ENCODE data around the gene ABL1. TPM values are rescaled to one million over a fixed set of nuclear protein-coding genes. Genes with fewer than 3 reads are reported as not detected.

Gene ABL1
- total RNA-seq, 1 experiment from 2014 or later, result 83.6 TPM

- Histone ChIP-seq H3T11ph (ENCODE audit: low read length) (no peak overlapping the region), H2BK5ac (ENCODE audit: insufficient read length, low read length) (no peak overlapping the region), H3K4me1 (ENCODE audit: insufficient read depth, low read length) (no peaks in the 10 kb centered on the region), H3K9ac (ENCODE audit: extremely low read depth, insufficient read length, low read length) (no peak overlapping the region), H2BK15ac (ENCODE audit: low read depth, low read length) (no peak overlapping the region), H2BK20ac (ENCODE audit: low read depth, low read length, poor library complexity, severe bottlenecking) (no peak overlapping the region), H3K18ac (ENCODE audit: insufficient read length, low read depth, low read length) (no peak overlapping the region), H3K9me3 (ENCODE audit: control insufficient read depth, low read depth, low read length) (no peaks in the 10 kb centered on the region), H4K8ac (replicated peaks; ENCODE audit: insufficient read length, low read depth, low read length) (no peak overlapping the region), H3K27me3 (ENCODE audit: insufficient read depth, low read length) (no peaks in the 10 kb centered on the region), H4K20me1 (ENCODE audit: control insufficient read depth, insufficient read depth, insufficient read length) (no peaks in the 10 kb centered on the region), H2BK12ac (ENCODE audit: insufficient read length, low read depth, low read length) (no peak overlapping the region), H2AFZ (ENCODE audit: low read length) (no peak overlapping the region), H3K27ac (ENCODE audit: insufficient read length, low read depth, low read length) (no peak overlapping the region), H2BK120ac (ENCODE audit: low read depth, low read length, poor library complexity, severe bottlenecking) (no peak overlapping the region), H4K91ac (ENCODE audit: insufficient read length, low read depth, low read length) (no peak overlapping the region), H3K23me2 (ENCODE audit: insufficient read length, low read depth, low read length, poor library complexity, severe bottlenecking) (no peaks in the 10 kb centered on the region), H3K14ac (ENCODE audit: insufficient read depth, low read length) (no peak overlapping the region), H2AK5ac (ENCODE audit: insufficient read length, low read length) (no peak overlapping the region), H3K56ac (ENCODE audit: insufficient read length, low read depth, low read length) (no peak overlapping the region), H3K4ac (ENCODE audit: low read depth, low read length) (no peak overlapping the region), H3K4me2 (ENCODE audit: insufficient read depth, insufficient read length, low read length) (no peak overlapping the region), H3K23ac (ENCODE audit: insufficient read length, low read depth, low read length) (no peak overlapping the region), H3K79me1 (ENCODE audit: insufficient read depth, low read depth, low read length, poor library complexity, severe bottlenecking) (no peaks in the 10 kb centered on the region), H3K79me2 (ENCODE audit: insufficient read depth, low read length) (no peaks in the 10 kb centered on the region), H4K5ac (ENCODE audit: insufficient read length, low read depth, low read length) (no peak overlapping the region)
- no peak for DNase-seq
- no peaks in the 10 kb centered on the region for H3K9me3 Mint-ChIP-seq
- WGBS (ENCODE audit: extremely low coverage, insufficient read length, low lambda C conversion rate), result no CpG with 5 or more reads among the region's 25 CpGs
- peaks cover 3% of the 10 kb centered on the region; the same call in 1 of the 2 replicates for H3K27me3 Mint-ChIP-seq (ENCODE audit: low read depth)
- H3K4me3 Mint-ChIP-seq, result no peak overlapping the region
- no peak for TF ChIP-seq CTCF (conservative IDR thresholded peaks at IDR 0.05)
- H3K36me3 Mint-ChIP-seq (ENCODE audit: insufficient read depth in 1 of 3, low read depth in 3 of 3), result no peaks in the 10 kb centered on the region; a peak in 1 of 7 replicates
- peaks cover 0 to 19% of the 10 kb centered on the region in 2 experiments; a peak in 2 of 4 replicates for H3K4me1 Mint-ChIP-seq
- peak overlapping the region in 2 of 3 experiments; percentile 14 to 74; a peak in 2 of 7 replicates for H3K27ac Mint-ChIP-seq
Observed at GRCh38 chr9:130903194-130904069, 68.4 kb downstream of the ABL1 start.
